ENCODE data around the gene OR9K2. TPM values are rescaled to one million over a fixed set of nuclear protein-coding genes. Genes with fewer than 3 reads are reported as not detected.
A peak's percentile ranks its signal among the peaks of the same experiment; 100 is the strongest.
"Not testable (repeated sequence)": the region's sequence is repeated elsewhere in the genome, so short reads cannot be mapped to it uniquely, and the experiment has no call there.

The OR9K2 gene
- total RNA-seq, 2 experiments from 2014 or later: not detected

DNA sequence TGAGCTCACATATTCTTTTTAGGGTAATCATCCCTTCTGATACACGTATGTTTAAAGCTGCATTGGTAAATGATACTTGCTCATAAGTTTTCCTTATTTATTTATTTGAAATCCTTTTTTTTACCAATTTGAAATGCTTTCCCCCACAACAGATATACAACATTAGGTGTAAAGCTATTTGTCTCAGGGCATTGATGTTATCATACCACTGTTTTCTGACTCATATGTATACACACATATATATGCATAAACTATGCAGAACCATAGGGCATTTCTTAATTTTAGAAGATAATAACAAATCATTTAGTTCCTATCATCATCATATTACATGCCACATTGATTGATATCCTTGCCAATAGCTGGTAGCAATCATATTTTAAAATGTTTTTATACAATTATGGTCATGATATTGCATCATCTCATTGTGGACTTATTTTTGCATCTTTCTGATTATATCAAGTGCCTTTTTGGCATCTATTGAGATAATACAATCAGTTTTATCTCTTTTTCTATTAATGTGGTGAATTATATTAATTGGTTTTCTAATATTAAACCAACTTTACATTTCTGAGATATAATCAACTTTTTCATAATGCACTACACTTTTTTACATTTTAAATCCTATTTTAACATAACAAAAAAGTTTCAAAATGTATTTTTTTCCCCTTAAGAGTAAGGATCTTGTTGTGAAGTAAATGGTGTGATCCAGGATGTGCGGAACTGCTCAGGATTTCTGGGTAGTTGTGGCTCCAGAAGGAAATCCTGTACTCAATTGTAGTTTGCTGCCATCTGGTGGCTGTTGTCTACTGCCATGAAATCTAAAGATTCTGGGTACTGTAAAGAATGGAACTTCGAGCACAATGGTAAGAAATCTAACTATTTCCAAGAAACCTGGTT, 16.7 kb downstream of the OR9K2 start:
- H3K36me3 Mint-ChIP-seq (ENCODE audit: low read depth): no peaks in the 10 kb centered on the region
- POLR2A ChIA-PET: no interaction called here
- peaks cover 3% of the 10 kb centered on the region for H3K4me1 Mint-ChIP-seq (ENCODE audit: low read depth)
- ATAC-seq (no peak), DNase-seq (peak; percentile 68)
- TF ChIP-seq, protein P1, sequence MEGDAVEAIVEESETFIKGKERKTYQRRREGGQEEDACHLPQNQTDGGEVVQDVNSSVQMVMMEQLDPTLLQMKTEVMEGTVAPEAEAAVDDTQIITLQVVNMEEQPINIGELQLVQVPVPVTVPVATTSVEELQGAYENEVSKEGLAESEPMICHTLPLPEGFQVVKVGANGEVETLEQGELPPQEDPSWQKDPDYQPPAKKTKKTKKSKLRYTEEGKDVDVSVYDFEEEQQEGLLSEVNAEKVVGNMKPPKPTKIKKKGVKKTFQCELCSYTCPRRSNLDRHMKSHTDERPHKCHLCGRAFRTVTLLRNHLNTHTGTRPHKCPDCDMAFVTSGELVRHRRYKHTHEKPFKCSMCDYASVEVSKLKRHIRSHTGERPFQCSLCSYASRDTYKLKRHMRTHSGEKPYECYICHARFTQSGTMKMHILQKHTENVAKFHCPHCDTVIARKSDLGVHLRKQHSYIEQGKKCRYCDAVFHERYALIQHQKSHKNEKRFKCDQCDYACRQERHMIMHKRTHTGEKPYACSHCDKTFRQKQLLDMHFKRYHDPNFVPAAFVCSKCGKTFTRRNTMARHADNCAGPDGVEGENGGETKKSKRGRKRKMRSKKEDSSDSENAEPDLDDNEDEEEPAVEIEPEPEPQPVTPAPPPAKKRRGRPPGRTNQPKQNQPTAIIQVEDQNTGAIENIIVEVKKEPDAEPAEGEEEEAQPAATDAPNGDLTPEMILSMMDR (IDR thresholded peaks at IDR 0.05): peak; percentile 82
- H3K27me3 Mint-ChIP-seq: peaks cover 5% of the 10 kb centered on the region
- no peaks in the 10 kb centered on the region for H3K9me3 Mint-ChIP-seq
- CTCF ChIA-PET: interaction anchor here (0.6 to 1.7 kb wide), 11 partner anchors 8 to 440 kb away, joined by 3 to 8 read pairs (median 4); no protein-coding TSS in a partner anchor
- intact Hi-C loops (cut with micrococcal nuclease): no loop called here
- H3K4me3 Mint-ChIP-seq: no peak overlapping the region
- H3K27ac Mint-ChIP-seq: no peak overlapping the region

DNA sequence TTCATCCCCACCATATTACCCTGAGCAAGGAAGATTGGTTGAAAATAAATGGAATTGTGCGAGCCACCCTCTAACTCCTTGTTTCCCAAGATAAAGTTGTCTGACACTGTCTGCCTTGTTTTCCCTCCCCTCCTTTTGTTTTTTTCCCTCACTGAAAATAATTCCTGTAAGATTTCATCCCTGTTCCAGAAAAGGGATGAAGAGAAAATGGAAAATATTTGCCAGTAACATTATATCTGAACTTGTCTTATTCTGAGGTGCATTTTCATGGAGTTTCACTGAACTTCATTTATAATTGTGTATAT, 17.3 kb downstream of the OR9K2 start:
- H3K27me3 Mint-ChIP-seq: peaks cover 1% of the 10 kb centered on the region
- intact Hi-C loops (cut with micrococcal nuclease): no loop called here
- peaks cover 3% of the 10 kb centered on the region for H3K4me1 Mint-ChIP-seq (ENCODE audit: low read depth)
- no peaks in the 10 kb centered on the region for H3K36me3 Mint-ChIP-seq (ENCODE audit: low read depth)
- TF ChIP-seq, protein P1 (IDR thresholded peaks at IDR 0.05): peak; percentile 8
- ChIA-PET POLR2A (no interaction called here), CTCF (interaction anchor here (0.8 to 1.0 kb wide), 4 partner anchors 32 to 395 kb away, joined by 3 to 4 read pairs (median 3); no protein-coding TSS in a partner anchor)
- no peaks in the 10 kb centered on the region for H3K9me3 Mint-ChIP-seq
- no peak overlapping the region for H3K4me3 Mint-ChIP-seq
- ATAC-seq (no peak), DNase-seq (no peak)
- no peak overlapping the region for H3K27ac Mint-ChIP-seq

DNA sequence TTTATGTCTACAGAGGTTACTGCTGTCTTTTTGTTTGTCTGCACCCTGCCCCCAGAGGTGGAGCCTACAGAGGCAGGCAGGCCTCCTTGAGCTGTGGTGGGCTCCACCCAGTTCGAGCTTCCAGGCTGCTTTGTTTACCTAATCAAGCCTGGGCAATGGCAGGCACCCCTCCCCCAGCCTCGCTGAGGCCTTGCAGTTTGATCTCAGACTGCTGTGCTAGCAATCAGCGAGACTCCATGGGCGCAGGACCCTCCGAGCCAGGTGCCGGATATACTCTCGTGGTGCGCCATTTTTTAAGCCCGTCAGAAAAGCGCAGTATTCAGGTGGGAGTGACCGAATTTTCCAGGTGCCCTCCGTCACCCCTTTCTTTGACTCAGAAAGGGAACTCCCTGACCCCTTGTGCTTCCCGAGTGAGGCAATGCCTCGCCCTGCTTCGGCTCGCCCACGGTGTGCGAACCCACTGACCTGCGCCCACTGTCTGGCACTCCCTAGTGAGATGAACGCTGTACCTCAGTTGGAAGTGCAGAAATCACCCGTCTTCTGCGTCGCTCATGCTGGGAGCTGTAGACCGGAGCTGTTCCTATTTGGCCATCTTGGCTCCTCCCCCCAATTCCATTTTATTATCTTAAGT, 40.9 kb downstream of the OR9K2 start:
- not testable (repeated sequence) for H3K27ac Mint-ChIP-seq

DNA sequence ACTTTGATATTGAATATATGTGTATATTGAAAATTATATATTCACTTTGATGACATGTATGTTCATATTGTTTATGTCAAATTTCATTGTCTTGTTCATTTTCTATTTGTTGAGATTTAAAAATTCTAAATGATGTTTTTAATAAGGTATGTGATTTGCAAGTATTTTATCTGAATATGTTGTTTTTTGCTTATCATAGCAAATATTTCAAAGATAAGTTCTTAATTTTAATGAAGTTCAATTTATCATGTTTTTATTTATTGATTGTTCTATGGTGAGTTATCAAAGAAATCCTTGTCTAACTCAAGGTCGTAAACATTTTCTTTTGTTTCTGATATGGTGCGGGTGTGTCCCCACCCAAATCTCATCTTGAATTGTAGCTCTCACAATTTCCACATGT, 45.2 kb downstream of the OR9K2 start:
- H3K9me3 Mint-ChIP-seq: no peaks in the 10 kb centered on the region
- H3K27ac Mint-ChIP-seq: no peak overlapping the region
- H3K36me3 Mint-ChIP-seq (ENCODE audit: low read depth): no peaks in the 10 kb centered on the region
- CTCF ChIA-PET: no interaction called here
- POLR2A ChIA-PET: no interaction called here
- ATAC-seq: no peak
- no peaks in the 10 kb centered on the region for H3K4me1 Mint-ChIP-seq (ENCODE audit: low read depth)
- no peak overlapping the region for H3K4me3 Mint-ChIP-seq
- TF ChIP-seq, protein P1 (IDR thresholded peaks at IDR 0.05): no peak
- peaks cover 13% of the 10 kb centered on the region for H3K27me3 Mint-ChIP-seq
- DNase-seq: no peak
- intact Hi-C loops (cut with micrococcal nuclease): no loop called here

More for the DNA sequence above, 40.9 kb downstream of the OR9K2 start:
- H3K36me3 Mint-ChIP-seq (ENCODE audit: low read depth); DNase-seq; H3K9me3 Mint-ChIP-seq; ATAC-seq; POLR2A ChIA-PET; H3K27me3 Mint-ChIP-seq; CTCF ChIA-PET; intact Hi-C loops (cut with micrococcal nuclease); H3K4me1 Mint-ChIP-seq (ENCODE audit: low read depth); H3K4me3 Mint-ChIP-seq: not testable (repeated sequence)

DNA sequence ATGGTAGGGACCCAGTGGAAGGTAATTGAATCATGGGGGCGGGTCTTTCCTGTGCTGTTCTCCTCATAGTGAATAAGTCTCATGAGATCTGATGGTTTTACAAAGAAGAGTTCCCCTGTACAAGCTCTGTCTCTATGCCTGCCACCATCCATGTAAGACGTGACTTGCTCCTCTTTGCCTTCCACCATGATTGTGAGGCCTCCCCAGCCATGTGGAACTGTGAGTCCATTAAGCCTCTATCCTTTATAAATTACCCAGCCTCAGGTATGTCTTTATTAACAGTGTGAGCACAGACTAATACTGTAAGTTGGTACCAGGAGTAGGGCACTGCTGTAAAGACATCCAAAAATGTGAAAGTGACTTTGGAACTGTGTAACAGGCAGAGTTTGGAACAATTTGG, 45.6 kb downstream of the OR9K2 start:
- H3K9me3 Mint-ChIP-seq; intact Hi-C loops (cut with micrococcal nuclease); CTCF ChIA-PET; H3K36me3 Mint-ChIP-seq (ENCODE audit: low read depth); POLR2A ChIA-PET; ATAC-seq; DNase-seq; H3K27ac Mint-ChIP-seq; H3K4me3 Mint-ChIP-seq; H3K4me1 Mint-ChIP-seq (ENCODE audit: low read depth): not testable (repeated sequence)
- H3K27me3 Mint-ChIP-seq: peaks cover 17% of the 10 kb centered on the region

DNA sequence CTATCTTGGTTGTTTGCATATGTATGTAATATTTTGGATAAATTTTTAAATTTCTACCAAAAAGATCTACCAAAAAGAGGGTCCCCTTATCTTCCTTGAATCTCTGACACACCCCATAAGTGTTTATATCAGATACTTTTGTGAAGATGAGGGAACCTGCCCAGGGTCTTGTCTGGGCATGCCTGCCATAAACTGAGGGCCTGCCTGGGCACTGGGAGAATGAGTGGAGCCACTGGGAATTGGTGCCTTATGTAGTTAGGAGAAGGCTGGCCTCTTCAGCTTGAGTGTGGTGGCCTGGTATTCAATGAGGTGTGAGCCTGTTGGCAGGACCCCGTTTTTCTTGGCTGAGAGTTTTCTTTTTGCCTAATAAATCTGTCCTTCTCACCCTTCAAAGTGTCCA, 46.5 kb downstream of the OR9K2 start:
- Mint-ChIP-seq H3K9me3 (no peaks in the 10 kb centered on the region), H3K36me3 (ENCODE audit: low read depth) (no peaks in the 10 kb centered on the region), H3K27me3 (peaks cover 19% of the 10 kb centered on the region), H3K4me3 (no peak overlapping the region), H3K27ac (no peak overlapping the region), H3K4me1 (ENCODE audit: low read depth) (no peaks in the 10 kb centered on the region)
- TF ChIP-seq, protein P1 (IDR thresholded peaks at IDR 0.05): no peak
- intact Hi-C loops (cut with micrococcal nuclease): no loop called here
- ChIA-PET CTCF (no interaction called here), POLR2A (no interaction called here)
- ATAC-seq: no peak
- no peak for DNase-seq
